H9 (cell line): ENCODE measurements around the gene VPS41. TPM values are rescaled to one million over a fixed set of nuclear protein-coding genes. Genes with fewer than 3 reads are reported as not detected.

Experiments used
- DNase-seq: peaks from one replicate; pipeline ENCODE4 v3.0.0-alpha.2; 2017
- H2AFZ ChIP-seq: one replicate; pipeline ENCODE4 v1.6.1; 2013; ENCODE audit warnings: mild to moderate bottlenecking, low read length, control low read depth, moderate library complexity
- H2AK5ac ChIP-seq: 2 replicates; pipeline ENCODE4 v1.6.1; 2013; ENCODE audit warnings: low read length, control low read depth, mixed read lengths; ENCODE audit not compliant: insufficient read length
- H2BK120ac ChIP-seq: one replicate; pipeline ENCODE4 v1.6.1; 2013; ENCODE audit warnings: low read depth, mild to moderate bottlenecking, low read length, control low read depth, inconsistent platforms; ENCODE audit not compliant: poor library complexity, severe bottlenecking
- H2BK12ac ChIP-seq: 2 replicates; pipeline ENCODE4 v1.6.1; 2013; ENCODE audit warnings: low read length, control low read depth, mixed read lengths, low read depth; ENCODE audit not compliant: insufficient read length
- H2BK15ac ChIP-seq: 2 replicates; pipeline ENCODE4 v1.6.1; 2013; ENCODE audit warnings: low read depth, low read length, control low read depth
- H2BK20ac ChIP-seq: one replicate; pipeline ENCODE4 v1.6.1; 2013; ENCODE audit warnings: low read depth, mild to moderate bottlenecking, low read length, control low read depth, inconsistent platforms; ENCODE audit not compliant: poor library complexity, severe bottlenecking
- H2BK5ac ChIP-seq: 2 replicates; pipeline ENCODE4 v1.6.1; 2013; ENCODE audit warnings: low read length, control low read depth, mixed read lengths; ENCODE audit not compliant: insufficient read length
- H3K14ac ChIP-seq: 2 replicates; pipeline ENCODE4 v1.6.1; 2013; ENCODE audit warnings: low read length, control low read depth; ENCODE audit not compliant: insufficient read depth
- H3K18ac ChIP-seq: 2 replicates; pipeline ENCODE4 v1.6.1; 2013; ENCODE audit warnings: low read depth, mild to moderate bottlenecking, mixed read lengths, low read length, control low read depth; ENCODE audit not compliant: insufficient read length
- H3K23ac ChIP-seq: 2 replicates; pipeline ENCODE4 v1.6.1; 2013; ENCODE audit warnings: low read length, control low read depth, mixed read lengths, low read depth; ENCODE audit not compliant: insufficient read length
- H3K23me2 ChIP-seq: 2 replicates; pipeline ENCODE4 v1.6.1; 2013; ENCODE audit warnings: low read depth, mild to moderate bottlenecking, mixed read lengths, low read length, control low read depth; ENCODE audit not compliant: insufficient read length, poor library complexity, severe bottlenecking
- H3K27ac ChIP-seq: 2 replicates; pipeline ENCODE4 v1.5.1; 2013; ENCODE audit warnings: low read length, control low read depth, mixed read lengths, low read depth; ENCODE audit not compliant: insufficient read length
- H3K27me3 ChIP-seq: 2 replicates; pipeline ENCODE4 v1.6.1; 2013; ENCODE audit warnings: low read length, control low read depth, inconsistent platforms; ENCODE audit not compliant: insufficient read depth
- H3K4ac ChIP-seq: 2 replicates; pipeline ENCODE4 v1.6.1; 2013; ENCODE audit warnings: low read depth, mild to moderate bottlenecking, control low read depth, inconsistent platforms, low read length, moderate library complexity
- H3K4me1 ChIP-seq: 2 replicates; pipeline ENCODE4 v1.6.1; 2013; ENCODE audit warnings: low read length, control low read depth, inconsistent platforms; ENCODE audit not compliant: insufficient read depth
- H3K4me2 ChIP-seq: 2 replicates; pipeline ENCODE4 v1.6.1; 2013; ENCODE audit warnings: low read length, control low read depth, mixed read lengths; ENCODE audit not compliant: insufficient read length, insufficient read depth
- H3K56ac ChIP-seq: 2 replicates; pipeline ENCODE4 v1.6.1; 2013; ENCODE audit warnings: low read depth, mild to moderate bottlenecking, mixed read lengths, low read length, control low read depth; ENCODE audit not compliant: insufficient read length
- H3K79me1 ChIP-seq: 2 replicates; pipeline ENCODE4 v1.6.1; 2013; ENCODE audit warnings: low read depth, mild to moderate bottlenecking, moderate library complexity, low read length, control low read depth, inconsistent platforms; ENCODE audit not compliant: insufficient read depth, poor library complexity, severe bottlenecking
- H3K79me2 ChIP-seq: 2 replicates; pipeline ENCODE4 v1.6.1; 2013; ENCODE audit warnings: low read length, control low read depth, inconsistent platforms; ENCODE audit not compliant: insufficient read depth
- H3K9ac ChIP-seq: 2 replicates; pipeline ENCODE4 v1.6.1; 2013; ENCODE audit warnings: low read length, control low read depth, mixed read lengths; ENCODE audit not compliant: insufficient read length; ENCODE audit errors: extremely low read depth
- H3K9me3 ChIP-seq: one replicate; pipeline ENCODE4 v1.6.1; 2013; ENCODE audit warnings: low read depth, low read length, inconsistent platforms; ENCODE audit not compliant: control insufficient read depth
- H3T11ph ChIP-seq: one replicate; pipeline ENCODE4 v1.6.1; 2013; ENCODE audit warnings: mild to moderate bottlenecking, low read length, control low read depth, inconsistent platforms
- H4K20me1 ChIP-seq: one replicate; pipeline ENCODE4 v1.6.1; 2013; ENCODE audit not compliant: control insufficient read depth, insufficient read length, insufficient read depth
- H4K5ac ChIP-seq: 2 replicates; pipeline ENCODE4 v1.6.1; 2013; ENCODE audit warnings: low read depth, mild to moderate bottlenecking, mixed read lengths, low read length, control low read depth; ENCODE audit not compliant: insufficient read length
- H4K8ac ChIP-seq: replicated peaks from 2 replicates; pipeline ENCODE4 v1.6.1; 2013; ENCODE audit warnings: low read length, control low read depth, mixed read lengths, low read depth; ENCODE audit not compliant: insufficient read length
- H4K91ac ChIP-seq: 2 replicates; pipeline ENCODE4 v1.6.1; 2013; ENCODE audit warnings: low read depth, mild to moderate bottlenecking, moderate library complexity, mixed read lengths, low read length, control low read depth; ENCODE audit not compliant: insufficient read length
- H3K27ac Mint-ChIP-seq, 3 experiments: 2 replicates in 2 of 3; 3 replicates in 1 of 3; pipeline ENCODE4 v1.8.0; 2020 to 2021; ENCODE audit warnings: mixed read lengths in 3 of 3, mild to moderate bottlenecking in 1 of 3, moderate library complexity in 1 of 3
- H3K27me3 Mint-ChIP-seq: 2 replicates; pipeline ENCODE4 v1.8.0; 2021; ENCODE audit warnings: low read depth, mild to moderate bottlenecking, moderate library complexity, mixed read lengths
- H3K36me3 Mint-ChIP-seq, 3 experiments: 2 replicates in 2 of 3; 3 replicates in 1 of 3; pipeline ENCODE4 v1.8.0; 2020 to 2021; ENCODE audit warnings: low read depth in 3 of 3, mixed read lengths in 3 of 3; ENCODE audit not compliant: insufficient read depth in 1 of 3
- H3K4me1 Mint-ChIP-seq, 2 experiments: 2 replicates each; pipeline ENCODE4 v1.8.0; 2020; ENCODE audit warnings: mixed read lengths in 2 of 2
- H3K4me3 Mint-ChIP-seq, 2 experiments: 2 replicates in 1 of 2; 3 replicates in 1 of 2; pipeline ENCODE4 v1.8.0; 2020 to 2021; ENCODE audit warnings: mild to moderate bottlenecking in 2 of 2, mixed read lengths in 2 of 2, moderate library complexity in 1 of 2
- H3K9me3 Mint-ChIP-seq, 2 experiments: 2 replicates in 1 of 2; 3 replicates in 1 of 2; pipeline ENCODE4 v1.8.0; 2020; ENCODE audit warnings: mild to moderate bottlenecking in 2 of 2, mixed read lengths in 2 of 2, moderate library complexity in 1 of 2
- WGBS: extraction: QIAGEN DNeasy Blood & Tissue Kit; methylation state at CpG from one replicate; pipeline ENCODE4 v1.1.7; 2013; ENCODE audit warnings: missing lambda C conversion rate, low lambda C conversion rate, mixed read lengths; ENCODE audit not compliant: insufficient read length; ENCODE audit errors: extremely low coverage; 5-methylcytosine and 5-hydroxymethylcytosine counted together
- total RNA-seq: library from RNA; stranded (reverse); gene quantifications from 2 replicates; pipeline ENCODE4 v1.2.1, GENCODE V29; 2021
- TF ChIP-seq, protein P1 (sequence below): fragments of 200-600 bp; sonication (generic); conservative IDR thresholded peaks from 3 replicates; pipeline ENCODE4 v1.8.0; 2021; ENCODE audit warnings: antibody characterized with exemption, mild to moderate bottlenecking

The VPS41 gene
- total RNA-seq, 1 experiment from 2014 or later, result 49.3 TPM

DNA sequence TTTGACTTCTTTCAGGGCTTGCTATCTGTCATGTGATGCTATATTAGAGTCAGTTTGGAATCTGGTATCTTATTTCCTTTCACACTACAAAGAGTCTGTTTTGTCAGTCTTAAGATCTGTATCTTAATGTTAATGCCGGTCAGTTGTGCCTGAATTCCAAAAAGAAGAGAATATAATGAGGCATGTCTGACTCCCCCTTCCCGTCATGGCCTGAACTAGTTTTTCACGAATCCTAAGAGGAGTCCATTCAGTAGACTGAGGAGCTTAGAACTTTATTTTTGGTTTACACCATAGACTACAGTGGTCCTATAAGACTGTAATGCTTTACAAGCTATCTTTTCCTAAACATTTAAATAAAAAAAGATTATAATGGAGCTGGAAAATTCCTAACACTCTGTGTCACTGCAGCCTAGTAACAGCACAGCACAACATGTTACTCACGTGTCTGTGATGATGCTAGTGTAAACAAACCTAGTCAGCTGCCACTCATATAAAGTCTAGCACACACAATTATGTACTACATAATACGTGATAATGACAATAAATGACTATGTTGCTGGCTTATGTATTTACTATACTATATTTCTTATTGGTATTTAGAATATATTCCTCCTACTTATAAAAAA is 50.6 kb downstream of the VPS41 start:
- no peak overlapping the region for H3K27ac ChIP-seq
- H3K27ac Mint-ChIP-seq, result peak overlapping the region in 1 of 3 experiments; percentile 6; a peak in 1 of 7 replicates

More for the DNA sequence above, 50.6 kb downstream of the VPS41 start:
- no peak overlapping the region for H2BK15ac ChIP-seq
- no peak overlapping the region for H2BK120ac ChIP-seq
- H2AK5ac ChIP-seq, result no peak overlapping the region
- no peak overlapping the region for H4K5ac ChIP-seq
- WGBS, result no CpG with 5 or more reads among the region's 5 CpGs
- H3K23ac ChIP-seq, result no peak overlapping the region
- H4K20me1 ChIP-seq, result no peaks in the 10 kb centered on the region
- H3K56ac ChIP-seq, result no peak overlapping the region
- no peak overlapping the region for H4K91ac ChIP-seq
- H3K18ac ChIP-seq, result no peak overlapping the region
- no peaks in the 10 kb centered on the region for H3K79me2 ChIP-seq
- Mint-ChIP-seq H3K36me3 (peaks cover 0 to 7% (median 1%) of the 10 kb centered on the region in 3 experiments; a peak in 3 of 7 replicates), H3K9me3 (no peaks in the 10 kb centered on the region; a peak in 1 of 5 replicates), H3K4me1 (peaks cover 1 to 4% of the 10 kb centered on the region in 2 experiments; a peak in 3 of 4 replicates), H3K27me3 (no peaks in the 10 kb centered on the region), H3K4me3 (no peak overlapping the region)
- H2BK20ac ChIP-seq, result no peak overlapping the region
- no peak overlapping the region for H2AFZ ChIP-seq
- TF ChIP-seq, protein P1, sequence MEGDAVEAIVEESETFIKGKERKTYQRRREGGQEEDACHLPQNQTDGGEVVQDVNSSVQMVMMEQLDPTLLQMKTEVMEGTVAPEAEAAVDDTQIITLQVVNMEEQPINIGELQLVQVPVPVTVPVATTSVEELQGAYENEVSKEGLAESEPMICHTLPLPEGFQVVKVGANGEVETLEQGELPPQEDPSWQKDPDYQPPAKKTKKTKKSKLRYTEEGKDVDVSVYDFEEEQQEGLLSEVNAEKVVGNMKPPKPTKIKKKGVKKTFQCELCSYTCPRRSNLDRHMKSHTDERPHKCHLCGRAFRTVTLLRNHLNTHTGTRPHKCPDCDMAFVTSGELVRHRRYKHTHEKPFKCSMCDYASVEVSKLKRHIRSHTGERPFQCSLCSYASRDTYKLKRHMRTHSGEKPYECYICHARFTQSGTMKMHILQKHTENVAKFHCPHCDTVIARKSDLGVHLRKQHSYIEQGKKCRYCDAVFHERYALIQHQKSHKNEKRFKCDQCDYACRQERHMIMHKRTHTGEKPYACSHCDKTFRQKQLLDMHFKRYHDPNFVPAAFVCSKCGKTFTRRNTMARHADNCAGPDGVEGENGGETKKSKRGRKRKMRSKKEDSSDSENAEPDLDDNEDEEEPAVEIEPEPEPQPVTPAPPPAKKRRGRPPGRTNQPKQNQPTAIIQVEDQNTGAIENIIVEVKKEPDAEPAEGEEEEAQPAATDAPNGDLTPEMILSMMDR, result no peak
- no peak overlapping the region for H3K14ac ChIP-seq
- H3K4me1 ChIP-seq, result no peaks in the 10 kb centered on the region
- no peak overlapping the region for H3K4ac ChIP-seq
- H3K4me2 ChIP-seq, result no peak overlapping the region
- no peak for DNase-seq
- H3K9ac ChIP-seq, result no peak overlapping the region
- no peak overlapping the region for H4K8ac ChIP-seq
- H3K23me2 ChIP-seq, result no peaks in the 10 kb centered on the region
- H2BK5ac ChIP-seq, result no peak overlapping the region
- H3K9me3 ChIP-seq, result no peaks in the 10 kb centered on the region
- no peaks in the 10 kb centered on the region for H3K79me1 ChIP-seq
- no peaks in the 10 kb centered on the region for H3K27me3 ChIP-seq
- H3T11ph ChIP-seq, result no peak overlapping the region
- no peak overlapping the region for H2BK12ac ChIP-seq
